ENCODE results near the gene STH.
A peak's percentile ranks its signal among the peaks of the same experiment; 100 is the strongest.
"Not testable (repeated sequence)": the region's sequence is repeated elsewhere in the genome, so short reads cannot be mapped to it uniquely, and the experiment has no call there.

The STH gene

GRCh38 chr17:45986056-45986455 lies 13.0 kb upstream of the STH start:
- no peak for DNase-seq

GRCh38 chr17:45987706-45988105 lies 11.3 kb upstream of the STH start:
- DNase-seq = no peak

GRCh38 chr17:45989759-45990158 lies 9.3 kb upstream of the STH start:
- no peak for DNase-seq

DNA sequence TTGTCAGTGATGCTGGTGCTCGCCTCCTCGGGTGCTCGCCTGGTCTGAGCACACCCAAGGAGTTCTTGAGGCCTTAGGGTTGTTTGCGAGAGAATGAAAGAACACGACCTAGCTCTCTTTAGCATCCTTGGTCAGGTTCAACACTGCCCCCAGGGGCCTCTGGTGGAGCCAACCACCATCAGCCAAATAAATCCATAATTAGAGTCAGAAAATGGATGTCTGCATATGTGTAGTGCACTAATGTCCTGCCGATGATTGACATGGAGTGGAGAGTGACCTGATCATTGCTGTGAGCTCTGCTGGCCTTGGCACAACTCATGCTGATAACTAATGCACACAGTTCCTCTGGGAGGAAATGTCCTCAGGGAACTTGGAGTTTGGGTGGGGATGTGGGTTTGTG lies 8.2 kb upstream of the STH start:
- DNase-seq = no peak

DNA sequence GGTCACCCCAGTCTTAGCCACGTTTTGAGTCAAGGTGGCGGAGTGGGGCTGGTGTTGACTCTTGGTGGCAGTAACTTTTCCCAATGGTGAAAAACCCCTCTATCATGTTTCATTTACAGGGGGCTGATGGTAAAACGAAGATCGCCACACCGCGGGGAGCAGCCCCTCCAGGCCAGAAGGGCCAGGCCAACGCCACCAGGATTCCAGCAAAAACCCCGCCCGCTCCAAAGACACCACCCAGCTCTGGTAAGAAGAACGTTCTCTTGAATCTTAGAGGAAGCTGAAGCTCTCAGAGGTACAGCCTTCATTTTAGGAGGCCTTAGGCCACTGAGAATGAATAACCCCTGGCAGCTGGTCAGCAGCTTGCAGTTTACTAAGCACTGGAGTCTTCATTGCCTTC lies 7.7 kb upstream of the STH start:
- no peak for DNase-seq

DNA sequence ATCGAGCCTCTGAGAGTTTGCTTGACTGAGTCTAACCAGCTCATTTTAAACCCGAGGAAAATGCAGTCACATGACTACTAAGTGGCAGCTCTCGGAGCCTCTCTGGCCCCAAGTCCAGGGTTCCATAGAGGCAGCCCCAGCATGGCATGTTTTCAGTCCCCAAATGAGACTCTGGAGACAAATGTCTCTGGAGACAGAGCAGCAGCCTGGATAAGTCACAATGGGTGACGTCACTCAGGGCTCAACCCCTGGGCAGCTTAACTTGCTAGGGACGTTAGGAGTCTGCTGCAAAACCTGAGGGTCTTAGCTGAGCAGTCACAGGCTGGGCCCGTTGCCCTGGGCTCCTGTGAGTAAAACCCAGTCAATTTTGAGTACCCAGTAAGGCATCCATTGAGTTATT lies 6.9 kb upstream of the STH start:
- DNase-seq = no peak

- no peak for DNase-seq
Observed at GRCh38 chr17:45992904-45993303, 6.1 kb upstream of the STH start.

GRCh38 chr17:45993962-45994627 lies 5.0 kb upstream of the STH start:
- DNase-seq = no peak

- no peak for DNase-seq
Observed at GRCh38 chr17:45994987-45995386, 4.1 kb upstream of the STH start.

- DNase-seq = no peak
Observed at GRCh38 chr17:45995627-45996270, 3.3 kb upstream of the STH start.

GRCh38 chr17:45996282-45996937 lies 2.6 kb upstream of the STH start:
- DNase-seq = no peak

DNA sequence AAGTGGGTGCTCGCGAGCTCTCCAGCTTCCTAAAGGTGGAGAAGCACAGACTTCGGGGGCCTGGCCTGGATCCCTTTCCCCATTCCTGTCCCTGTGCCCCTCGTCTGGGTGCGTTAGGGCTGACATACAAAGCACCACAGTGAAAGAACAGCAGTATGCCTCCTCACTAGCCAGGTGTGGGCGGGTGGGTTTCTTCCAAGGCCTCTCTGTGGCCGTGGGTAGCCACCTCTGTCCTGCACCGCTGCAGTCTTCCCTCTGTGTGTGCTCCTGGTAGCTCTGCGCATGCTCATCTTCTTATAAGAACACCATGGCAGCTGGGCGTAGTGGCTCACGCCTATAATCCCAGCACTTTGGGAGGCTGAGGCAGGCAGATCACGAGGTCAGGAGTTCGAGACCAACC lies 1.9 kb upstream of the STH start:
- DNase-seq = no peak

- no peak for DNase-seq
Observed at GRCh38 chr17:45997624-45998023, 1.4 kb upstream of the STH start.

DNA sequence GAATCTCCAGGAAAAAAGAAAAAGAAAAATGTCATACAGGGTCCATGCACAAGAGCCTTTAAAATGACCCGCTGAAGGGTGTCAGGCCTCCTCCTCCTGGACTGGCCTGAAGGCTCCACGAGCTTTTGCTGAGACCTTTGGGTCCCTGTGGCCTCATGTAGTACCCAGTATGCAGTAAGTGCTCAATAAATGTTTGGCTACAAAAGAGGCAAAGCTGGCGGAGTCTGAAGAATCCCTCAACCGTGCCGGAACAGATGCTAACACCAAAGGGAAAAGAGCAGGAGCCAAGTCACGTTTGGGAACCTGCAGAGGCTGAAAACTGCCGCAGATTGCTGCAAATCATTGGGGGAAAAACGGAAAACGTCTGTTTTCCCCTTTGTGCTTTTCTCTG lies 845 bp downstream of the STH start:
- no peak for DNase-seq

DNA sequence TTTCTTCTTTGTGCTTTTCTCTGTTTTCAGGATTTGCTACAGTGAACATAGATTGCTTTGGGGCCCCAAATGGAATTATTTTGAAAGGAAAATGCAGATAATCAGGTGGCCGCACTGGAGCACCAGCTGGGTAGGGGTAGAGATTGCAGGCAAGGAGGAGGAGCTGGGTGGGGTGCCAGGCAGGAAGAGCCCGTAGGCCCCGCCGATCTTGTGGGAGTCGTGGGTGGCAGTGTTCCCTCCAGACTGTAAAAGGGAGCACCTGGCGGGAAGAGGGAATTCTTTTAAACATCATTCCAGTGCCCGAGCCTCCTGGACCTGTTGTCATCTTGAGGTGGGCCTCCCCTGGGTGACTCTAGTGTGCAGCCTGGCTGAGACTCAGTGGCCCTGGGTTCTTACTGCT lies 1.2 kb downstream of the STH start:
- no peak for DNase-seq

DNA sequence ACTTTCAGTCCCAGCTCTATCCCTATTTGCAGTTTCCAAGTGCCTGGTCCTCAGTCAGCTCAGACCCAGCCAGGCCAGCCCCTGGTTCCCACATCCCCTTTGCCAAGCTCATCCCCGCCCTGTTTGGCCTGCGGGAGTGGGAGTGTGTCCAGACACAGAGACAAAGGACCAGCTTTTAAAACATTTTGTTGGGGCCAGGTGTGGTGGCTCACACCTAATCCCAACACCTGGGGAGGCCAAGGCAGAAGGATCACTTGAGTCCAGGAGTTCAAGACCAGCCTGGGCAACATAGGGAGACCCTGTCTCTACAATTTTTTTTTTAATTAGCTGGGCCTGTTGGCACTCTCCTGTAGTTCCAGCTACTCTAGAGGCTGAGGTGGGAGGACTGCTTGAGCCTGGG lies 1.7 kb downstream of the STH start:
- DNase-seq = no peak

- no peak for DNase-seq
Observed at GRCh38 chr17:46001390-46002310, 2.6 kb downstream of the STH start.

- peak; percentile 87 for DNase-seq
Observed at GRCh38 chr17:46002311-46002972, 3.4 kb downstream of the STH start.

- no peak for DNase-seq
Observed at GRCh38 chr17:46002973-46003316, 3.9 kb downstream of the STH start.

GRCh38 chr17:46003907-46004748 lies 5.1 kb downstream of the STH start:
- no peak for DNase-seq

- DNase-seq = not testable (repeated sequence)
Observed at GRCh38 chr17:46006082-46006481, 7.0 kb downstream of the STH start.

DNA sequence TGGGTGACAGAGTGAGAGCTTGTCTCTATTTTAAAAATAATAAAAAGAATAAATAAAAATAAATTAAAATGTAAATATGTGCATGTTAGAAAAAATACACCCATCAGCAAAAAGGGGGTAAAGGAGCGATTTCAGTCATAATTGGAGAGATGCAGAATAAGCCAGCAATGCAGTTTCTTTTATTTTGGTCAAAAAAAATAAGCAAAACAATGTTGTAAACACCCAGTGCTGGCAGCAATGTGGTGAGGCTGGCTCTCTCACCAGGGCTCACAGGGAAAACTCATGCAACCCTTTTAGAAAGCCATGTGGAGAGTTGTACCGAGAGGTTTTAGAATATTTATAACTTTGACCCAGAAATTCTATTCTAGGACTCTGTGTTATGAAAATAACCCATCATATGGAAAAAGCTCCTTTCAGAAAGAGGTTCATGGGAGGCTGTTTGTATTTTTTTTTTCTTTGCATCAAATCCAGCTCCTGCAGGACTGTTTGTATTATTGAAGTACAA lies 8.5 kb downstream of the STH start:
- no peak for DNase-seq

All from activated CD8-positive, alpha-beta memory T cell treated with anti-CD3 and anti-CD28 coated beads, Interleukin-2, amount 50 U/mL, for 48 hours (primary cell).